ENCODE results near the gene RAB11A. TPM values are rescaled to one million over a fixed set of nuclear protein-coding genes. Genes with fewer than 3 reads are reported as not detected.
A peak's percentile ranks its signal among the peaks of the same experiment; 100 is the strongest.

Gene RAB11A
- total and polyA plus RNA-seq, 8 donors = 129 to 360 (median 183) TPM

DNA sequence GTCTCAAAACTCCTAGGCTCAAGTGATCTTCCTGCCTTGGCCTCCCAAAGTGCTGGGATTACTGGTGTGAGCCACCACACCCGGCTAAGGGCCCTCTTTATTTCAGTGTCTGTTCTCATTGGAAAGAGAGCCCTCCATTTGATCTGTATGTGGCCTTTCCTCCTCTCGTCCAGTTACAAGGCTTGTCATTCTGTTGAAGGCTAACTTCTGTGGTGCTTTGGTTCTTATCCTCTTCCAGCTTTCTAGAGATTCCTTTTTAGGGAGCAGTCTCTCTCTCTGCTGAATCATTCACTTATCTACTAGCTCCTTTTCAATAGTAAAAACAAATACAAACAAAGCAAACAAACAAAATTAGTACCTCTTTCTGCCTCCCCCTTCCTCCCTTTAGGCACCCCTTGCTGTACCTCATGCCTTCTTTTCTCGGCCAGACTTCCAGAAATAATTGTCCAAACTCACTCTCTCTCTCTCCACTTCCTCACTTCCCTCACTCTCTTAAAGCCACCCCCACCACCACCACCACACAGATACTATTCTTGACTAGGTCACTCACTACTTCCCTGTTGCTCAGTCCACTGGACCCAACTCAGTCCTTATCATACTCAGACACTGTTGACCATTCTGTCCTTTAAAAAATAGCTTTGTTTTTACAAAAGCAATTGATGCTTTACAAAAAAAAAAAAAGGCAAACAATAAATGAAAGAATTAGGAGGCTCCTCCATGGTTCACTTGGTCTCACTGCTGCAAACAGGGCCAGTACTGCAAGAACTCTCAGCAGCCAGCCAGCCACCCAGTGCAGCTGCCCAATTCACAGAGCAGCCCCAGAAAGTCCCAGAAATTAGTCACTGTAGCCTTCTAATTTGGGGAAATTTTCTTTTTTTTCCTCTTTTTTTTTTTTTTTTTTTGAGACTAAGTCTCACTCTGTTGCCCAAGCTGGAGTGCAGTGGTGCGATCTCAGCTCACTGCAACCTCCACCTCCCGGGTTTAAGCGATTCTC, 31.7 kb upstream of the RAB11A start:
- Histone ChIP-seq H3K27me3 (no peaks in the 10 kb centered on the region), H3K36me3 (no peaks in the 10 kb centered on the region), H3K4me1 (peaks cover 14 to 48% (median 23%) of the 10 kb centered on the region in 4 donors), H3K9me3 (no peaks in the 10 kb centered on the region), H3K27ac (peak overlapping the region in 1 of 5 donors; percentile 41), H3K4me3 (no peak overlapping the region)
- DNase-seq = peak in 1 of 2 donors; percentile 20
- no peak for TF ChIP-seq POLR2AphosphoS5 (IDR thresholded peaks at IDR 0.05)
- no peak for TF ChIP-seq EP300 (IDR thresholded peaks at IDR 0.05)
- no peak for TF ChIP-seq POLR2A (IDR thresholded peaks at IDR 0.05)
- TF ChIP-seq, protein P1, sequence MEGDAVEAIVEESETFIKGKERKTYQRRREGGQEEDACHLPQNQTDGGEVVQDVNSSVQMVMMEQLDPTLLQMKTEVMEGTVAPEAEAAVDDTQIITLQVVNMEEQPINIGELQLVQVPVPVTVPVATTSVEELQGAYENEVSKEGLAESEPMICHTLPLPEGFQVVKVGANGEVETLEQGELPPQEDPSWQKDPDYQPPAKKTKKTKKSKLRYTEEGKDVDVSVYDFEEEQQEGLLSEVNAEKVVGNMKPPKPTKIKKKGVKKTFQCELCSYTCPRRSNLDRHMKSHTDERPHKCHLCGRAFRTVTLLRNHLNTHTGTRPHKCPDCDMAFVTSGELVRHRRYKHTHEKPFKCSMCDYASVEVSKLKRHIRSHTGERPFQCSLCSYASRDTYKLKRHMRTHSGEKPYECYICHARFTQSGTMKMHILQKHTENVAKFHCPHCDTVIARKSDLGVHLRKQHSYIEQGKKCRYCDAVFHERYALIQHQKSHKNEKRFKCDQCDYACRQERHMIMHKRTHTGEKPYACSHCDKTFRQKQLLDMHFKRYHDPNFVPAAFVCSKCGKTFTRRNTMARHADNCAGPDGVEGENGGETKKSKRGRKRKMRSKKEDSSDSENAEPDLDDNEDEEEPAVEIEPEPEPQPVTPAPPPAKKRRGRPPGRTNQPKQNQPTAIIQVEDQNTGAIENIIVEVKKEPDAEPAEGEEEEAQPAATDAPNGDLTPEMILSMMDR (IDR thresholded peaks at IDR 0.05) = no peak
- 79 to 84% (median 83%) methylated on average over 6 of the region's 6 CpGs for WGBS, 5 donors
- intact Hi-C loops (cut with DNase I; ENCODE audit: low total_unique reads) = no loop called here

DNA sequence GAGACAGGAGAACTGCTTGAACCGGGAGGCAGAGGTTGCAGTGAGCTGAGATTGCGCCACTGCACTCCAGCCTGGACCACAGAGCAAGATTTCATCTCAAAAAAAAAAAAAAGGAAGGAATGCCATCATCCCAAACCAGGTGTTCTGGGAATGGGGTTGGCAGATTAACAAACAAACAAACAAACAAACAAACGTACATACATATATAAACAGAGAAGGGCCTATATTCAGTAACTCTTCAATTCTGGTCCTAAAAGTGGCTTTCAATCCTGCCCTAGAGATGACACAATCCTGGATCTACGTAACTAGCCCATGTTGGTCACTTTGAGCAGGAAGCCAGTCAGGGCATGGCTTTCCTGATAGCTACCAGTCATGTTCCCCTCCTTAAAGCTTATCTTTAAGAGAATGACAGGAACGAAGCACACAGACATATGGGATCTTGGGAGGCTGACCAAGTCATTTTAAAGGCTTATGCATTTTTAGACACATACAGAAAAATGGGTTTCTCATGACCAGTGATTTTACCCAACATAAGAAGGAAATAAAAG, 29.9 kb upstream of the RAB11A start:
- no peaks in the 10 kb centered on the region for H3K9me3 ChIP-seq
- no peak for TF ChIP-seq EP300 (IDR thresholded peaks at IDR 0.05)
- TF ChIP-seq POLR2AphosphoS5 (IDR thresholded peaks at IDR 0.05) = no peak
- no peak for TF ChIP-seq POLR2A (IDR thresholded peaks at IDR 0.05)
- TF ChIP-seq, protein P1 (IDR thresholded peaks at IDR 0.05) = no peak
- intact Hi-C loops (cut with DNase I; ENCODE audit: low total_unique reads) = no loop called here
- no peaks in the 10 kb centered on the region for H3K36me3 ChIP-seq
- H3K4me1 ChIP-seq = peaks cover 0 to 30% (median 5%) of the 10 kb centered on the region in 4 donors
- H3K27ac ChIP-seq = no peak overlapping the region
- no peak for DNase-seq
- 79 to 85% (median 83%) methylated on average over 5 of the region's 5 CpGs for WGBS, 5 donors
- H3K4me3 ChIP-seq = no peak overlapping the region
- H3K27me3 ChIP-seq = no peaks in the 10 kb centered on the region

DNA sequence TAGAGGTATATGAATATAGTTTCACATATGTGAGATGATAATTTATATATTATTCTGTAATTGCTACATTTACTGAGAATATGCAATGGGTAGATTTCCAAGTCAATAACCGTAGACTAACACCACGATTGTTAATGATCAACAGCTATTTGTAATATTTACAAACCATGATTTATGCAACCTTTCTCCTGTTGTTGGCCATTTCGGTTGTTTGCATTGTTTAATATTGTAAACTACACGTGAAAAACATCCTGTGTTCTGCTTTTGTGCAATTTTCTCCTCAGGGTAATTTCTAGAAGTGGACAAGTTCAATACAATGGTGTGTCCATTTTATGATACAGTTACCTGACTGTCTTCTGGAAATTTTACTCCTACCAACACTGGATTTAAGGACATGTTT, 29.3 kb upstream of the RAB11A start:
- WGBS, 5 donors = 77 to 84% (median 79%) methylated on average over 4 of the region's 4 CpGs
- no peaks in the 10 kb centered on the region for H3K27me3 ChIP-seq
- no peaks in the 10 kb centered on the region for H3K36me3 ChIP-seq
- H3K27ac ChIP-seq = no peak overlapping the region
- intact Hi-C loops (cut with DNase I; ENCODE audit: low total_unique reads) = no loop called here
- H3K9me3 ChIP-seq = no peaks in the 10 kb centered on the region
- TF ChIP-seq POLR2AphosphoS5 (IDR thresholded peaks at IDR 0.05) (no peak), POLR2A (IDR thresholded peaks at IDR 0.05) (no peak), EP300 (IDR thresholded peaks at IDR 0.05) (no peak)
- TF ChIP-seq, protein P1 (IDR thresholded peaks at IDR 0.05) = no peak
- no peak for DNase-seq
- no peak overlapping the region for H3K4me3 ChIP-seq
- peaks cover 0 to 25% (median 4%) of the 10 kb centered on the region in 4 donors for H3K4me1 ChIP-seq

DNA sequence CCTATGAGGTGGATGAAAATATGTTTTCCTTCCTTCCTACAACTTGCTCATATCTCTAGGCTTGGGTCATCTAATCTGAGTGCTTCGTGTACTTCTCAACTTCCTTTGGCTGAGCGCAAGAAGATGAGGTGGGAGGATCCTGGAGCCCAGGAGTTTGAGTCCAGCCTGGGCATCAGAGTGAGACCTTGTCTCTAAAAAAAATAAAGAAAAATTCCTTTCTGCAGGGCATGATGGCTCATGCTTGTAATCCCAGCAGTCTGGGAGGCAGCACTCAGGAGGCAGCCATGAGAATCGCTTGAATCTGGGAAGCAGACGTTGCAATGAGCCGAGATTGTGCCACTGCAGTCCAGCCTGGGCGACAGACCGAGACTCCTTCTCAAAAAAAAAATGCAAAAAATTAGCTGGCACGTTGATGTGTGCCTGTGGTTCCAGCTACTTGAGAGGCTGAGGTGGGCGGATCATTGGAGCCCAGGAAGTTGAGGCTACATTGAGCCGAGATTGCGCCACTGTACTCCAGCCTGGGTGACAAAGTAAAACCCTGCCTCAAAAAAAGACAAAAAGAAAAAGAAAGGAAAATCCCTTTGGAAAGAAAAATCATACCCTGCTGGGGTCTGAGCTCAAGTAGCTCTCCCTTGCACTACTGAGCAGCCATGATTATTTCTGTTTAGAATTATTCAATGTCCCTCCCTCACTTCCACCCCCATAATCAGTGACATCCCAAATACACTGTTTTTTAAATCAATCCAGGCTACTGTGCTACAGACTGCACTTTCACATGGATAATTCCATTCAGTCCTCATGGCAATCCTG, 28.0 kb upstream of the RAB11A start:
- H3K4me3 ChIP-seq = no peak overlapping the region
- no peaks in the 10 kb centered on the region for H3K27me3 ChIP-seq
- no peaks in the 10 kb centered on the region for H3K9me3 ChIP-seq
- intact Hi-C loops (cut with DNase I; ENCODE audit: low total_unique reads) = no loop called here
- WGBS, 5 donors = 50 to 61% (median 59%) methylated on average over 11 of the region's 11 CpGs
- H3K27ac ChIP-seq = no peak overlapping the region
- no peaks in the 10 kb centered on the region for H3K36me3 ChIP-seq
- H3K4me1 ChIP-seq = peaks cover 0 to 23% (median 4%) of the 10 kb centered on the region in 4 donors
- DNase-seq = no peak
- TF ChIP-seq, protein P1 (IDR thresholded peaks at IDR 0.05) = no peak
- TF ChIP-seq POLR2AphosphoS5 (IDR thresholded peaks at IDR 0.05) (no peak), EP300 (IDR thresholded peaks at IDR 0.05) (no peak), POLR2A (IDR thresholded peaks at IDR 0.05) (no peak)
